Measurements from ENCODE around the gene DYNC2I2.
A peak's percentile ranks its signal among the peaks of the same experiment; 100 is the strongest.
"Not testable (repeated sequence)": the region's sequence is repeated elsewhere in the genome, so short reads cannot be mapped to it uniquely, and the experiment has no call there.

The DYNC2I2 gene

DNA sequence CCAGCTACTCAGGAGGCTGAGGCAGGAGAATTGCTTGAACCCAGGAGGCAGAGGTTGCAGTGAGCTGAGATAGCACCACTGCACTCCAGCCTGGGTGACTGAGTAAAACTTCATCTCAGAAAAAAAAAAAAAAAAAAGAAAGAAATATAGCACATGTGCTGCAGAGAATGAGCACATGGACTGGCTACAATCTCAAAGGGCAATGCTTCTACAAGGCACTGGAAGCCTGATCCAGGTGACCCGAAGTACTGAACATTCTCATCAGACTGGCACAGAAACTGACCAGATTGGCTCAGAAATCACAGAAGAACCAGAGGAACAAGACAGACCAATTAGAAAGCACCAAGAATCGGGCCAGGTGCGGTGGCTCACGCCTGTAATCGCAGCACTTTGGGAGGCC lies 4.8 kb downstream of the DYNC2I2 start:
- TF ChIP-seq EZH2phosphoT487 (IDR thresholded peaks at IDR 0.05; ENCODE audit: low read length) (no peak), EZH2 (optimal IDR thresholded peaks at IDR 0.05; ENCODE audit: low read depth, low read length) (no peak)
- TF ChIP-seq, protein P1, sequence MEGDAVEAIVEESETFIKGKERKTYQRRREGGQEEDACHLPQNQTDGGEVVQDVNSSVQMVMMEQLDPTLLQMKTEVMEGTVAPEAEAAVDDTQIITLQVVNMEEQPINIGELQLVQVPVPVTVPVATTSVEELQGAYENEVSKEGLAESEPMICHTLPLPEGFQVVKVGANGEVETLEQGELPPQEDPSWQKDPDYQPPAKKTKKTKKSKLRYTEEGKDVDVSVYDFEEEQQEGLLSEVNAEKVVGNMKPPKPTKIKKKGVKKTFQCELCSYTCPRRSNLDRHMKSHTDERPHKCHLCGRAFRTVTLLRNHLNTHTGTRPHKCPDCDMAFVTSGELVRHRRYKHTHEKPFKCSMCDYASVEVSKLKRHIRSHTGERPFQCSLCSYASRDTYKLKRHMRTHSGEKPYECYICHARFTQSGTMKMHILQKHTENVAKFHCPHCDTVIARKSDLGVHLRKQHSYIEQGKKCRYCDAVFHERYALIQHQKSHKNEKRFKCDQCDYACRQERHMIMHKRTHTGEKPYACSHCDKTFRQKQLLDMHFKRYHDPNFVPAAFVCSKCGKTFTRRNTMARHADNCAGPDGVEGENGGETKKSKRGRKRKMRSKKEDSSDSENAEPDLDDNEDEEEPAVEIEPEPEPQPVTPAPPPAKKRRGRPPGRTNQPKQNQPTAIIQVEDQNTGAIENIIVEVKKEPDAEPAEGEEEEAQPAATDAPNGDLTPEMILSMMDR (IDR thresholded peaks at IDR 0.05; ENCODE audit: low read length): no peak
- Histone ChIP-seq H3K9me2 (replicated peaks; ENCODE audit: insufficient read depth, low read length) (no peaks in the 10 kb centered on the region), H3K9ac (ENCODE audit: low read length) (no peak overlapping the region), H3K27ac (ENCODE audit: low read length) (no peak overlapping the region), H3K36me3 (replicated peaks; ENCODE audit: insufficient read depth, low read length) (no peaks in the 10 kb centered on the region), H3F3A (ENCODE audit: insufficient read depth, low read length) (0 out of 2 replicates have a peak, but pooled peaks cover 1% of the 10 kb centered on the region), H3K9me3 (replicated peaks; ENCODE audit: insufficient read depth, low read length) (no peaks in the 10 kb centered on the region), H3K4me2 (ENCODE audit: low read depth, low read length) (no peak overlapping the region), H3K4me1 (ENCODE audit: low read length) (no peaks in the 10 kb centered on the region), H3K27me3 (replicated peaks; ENCODE audit: insufficient read depth, low read length) (no peaks in the 10 kb centered on the region), H2AFZ (ENCODE audit: low read length) (no peak overlapping the region), H3K4me3 (ENCODE audit: low read length) (no peak overlapping the region), H3K79me2 (ENCODE audit: low read length) (peaks cover 28% of the 10 kb centered on the region), H4K20me1 (ENCODE audit: insufficient read depth, low read length) (no peaks in the 10 kb centered on the region)
- no peak for DNase-seq

DNA sequence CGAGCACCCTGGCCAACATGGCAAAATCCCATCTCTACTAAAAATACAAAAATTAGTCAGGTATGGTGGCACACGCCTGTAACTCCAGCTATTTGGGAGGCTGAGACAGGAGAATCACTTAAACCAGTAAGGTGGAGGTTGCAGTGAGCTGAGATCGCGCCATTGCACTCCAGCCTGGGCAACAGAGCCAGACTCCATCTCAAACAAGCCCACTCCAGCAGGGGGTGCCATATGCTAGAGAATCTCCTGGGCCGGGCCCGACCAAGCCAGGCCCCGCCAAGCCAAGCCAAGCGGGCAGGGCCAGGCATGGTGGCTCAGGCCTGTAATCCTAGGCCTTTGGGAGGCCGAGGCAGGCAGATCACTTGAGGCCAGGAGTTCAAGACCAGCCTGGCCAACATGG lies 8.4 kb downstream of the DYNC2I2 start:
- H3K4me2 ChIP-seq (ENCODE audit: low read depth, low read length); H3K27ac ChIP-seq (ENCODE audit: low read length); H2AFZ ChIP-seq (ENCODE audit: low read length); H3F3A ChIP-seq (ENCODE audit: insufficient read depth, low read length); H3K4me1 ChIP-seq (ENCODE audit: low read length); H3K9me3 ChIP-seq (replicated peaks; ENCODE audit: insufficient read depth, low read length); H3K9ac ChIP-seq (ENCODE audit: low read length); H3K36me3 ChIP-seq (replicated peaks; ENCODE audit: insufficient read depth, low read length); H4K20me1 ChIP-seq (ENCODE audit: insufficient read depth, low read length); H3K27me3 ChIP-seq (replicated peaks; ENCODE audit: insufficient read depth, low read length); H3K4me3 ChIP-seq (ENCODE audit: low read length); H3K9me2 ChIP-seq (replicated peaks; ENCODE audit: insufficient read depth, low read length): not testable (repeated sequence)
- TF ChIP-seq, protein P1 (IDR thresholded peaks at IDR 0.05; ENCODE audit: low read length): peak; percentile 15
- H3K79me2 ChIP-seq (ENCODE audit: low read length): peaks cover 22% of the 10 kb centered on the region
- peak; percentile 39 for DNase-seq

DNA sequence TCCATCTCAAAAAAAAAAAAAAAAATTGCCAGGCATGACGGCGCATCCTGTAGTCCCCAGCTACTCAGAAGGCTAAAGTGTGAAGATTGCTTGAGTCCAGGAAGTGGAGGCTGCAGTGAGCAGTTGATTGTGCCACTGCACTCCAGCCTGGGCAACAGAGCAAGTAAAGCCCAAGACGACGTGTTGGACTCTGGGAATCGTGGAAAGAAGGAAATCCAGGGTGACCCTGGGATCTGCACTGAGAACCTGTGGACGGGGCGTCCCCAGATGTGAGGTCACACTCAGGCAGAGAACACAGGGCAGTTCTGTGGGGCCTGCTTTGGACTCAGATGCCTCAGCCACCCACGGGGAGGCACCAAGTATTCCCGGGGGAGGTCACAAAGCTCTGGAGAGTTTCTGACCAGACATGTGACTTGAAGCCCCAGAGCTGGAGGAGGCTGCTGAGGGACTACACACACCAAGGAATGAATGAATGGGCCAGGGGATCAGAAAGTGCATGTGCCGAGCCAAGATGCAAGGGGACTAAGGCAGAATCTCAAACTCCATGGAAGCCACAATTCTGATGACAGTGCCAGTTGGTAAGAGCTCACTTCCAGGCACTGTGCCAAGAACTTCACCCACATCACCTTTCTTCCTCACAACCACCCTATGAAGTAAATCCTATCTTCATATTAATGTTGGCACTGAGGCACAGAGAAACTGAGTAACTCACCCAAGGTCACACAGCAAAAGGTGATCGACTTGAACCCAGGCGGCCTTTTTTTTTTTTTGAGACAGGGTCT lies 12.9 kb downstream of the DYNC2I2 start:
- no peaks in the 10 kb centered on the region for H3K27me3 ChIP-seq (replicated peaks; ENCODE audit: insufficient read depth, low read length)
- no peaks in the 10 kb centered on the region for H3K36me3 ChIP-seq (replicated peaks; ENCODE audit: insufficient read depth, low read length)
- H3K27ac ChIP-seq (ENCODE audit: low read length): no peak overlapping the region
- no peak overlapping the region for H3K9ac ChIP-seq (ENCODE audit: low read length)
- H3K9me2 ChIP-seq (replicated peaks; ENCODE audit: insufficient read depth, low read length): no peaks in the 10 kb centered on the region
- H3F3A ChIP-seq (ENCODE audit: insufficient read depth, low read length): no peaks in the 10 kb centered on the region
- TF ChIP-seq EZH2phosphoT487 (IDR thresholded peaks at IDR 0.05; ENCODE audit: low read length): no peak
- no peak for TF ChIP-seq EZH2 (optimal IDR thresholded peaks at IDR 0.05; ENCODE audit: low read depth, low read length)
- TF ChIP-seq, protein P1 (IDR thresholded peaks at IDR 0.05; ENCODE audit: low read length): no peak
- H3K4me2 ChIP-seq (ENCODE audit: low read depth, low read length): no peak overlapping the region
- no peaks in the 10 kb centered on the region for H3K4me1 ChIP-seq (ENCODE audit: low read length)
- H3K79me2 ChIP-seq (ENCODE audit: low read length): peaks cover 21% of the 10 kb centered on the region
- no peak overlapping the region for H3K4me3 ChIP-seq (ENCODE audit: low read length)
- H4K20me1 ChIP-seq (ENCODE audit: insufficient read depth, low read length): no peaks in the 10 kb centered on the region
- no peak overlapping the region for H2AFZ ChIP-seq (ENCODE audit: low read length)
- H3K9me3 ChIP-seq (replicated peaks; ENCODE audit: insufficient read depth, low read length): no peaks in the 10 kb centered on the region
- no peak for DNase-seq

Measured in MM.1S (cell line).